Gastrocnemius medialis (tissue), 4 donors: ENCODE data around the gene PHF14. TPM values are rescaled to one million over a fixed set of nuclear protein-coding genes. Genes with fewer than 3 reads are reported as not detected.

Source experiments
- ATAC-seq, 2 donors: fragments of 150-250 bp; one replicate each; pipeline ENCODE4 v1.9.1; 2016
- DNase-seq, 2 donors: peaks; one replicate each; pipeline ENCODE4 v3.0.0-alpha.2; 2019
- H3K27ac ChIP-seq, 4 donors: fragments of 200-600 bp; sonication (generic); 1 replicate in 1 of 4; 2 replicates in 3 of 4; pipeline ENCODE4 v1.5.1; 2016 to 2018; ENCODE audit warnings: mild to moderate bottlenecking in 2 of 4, moderate library complexity in 1 of 4
- H3K27me3 ChIP-seq, 3 donors: fragments of 200-600 bp; sonication (generic) in 2 of 3; 1 replicate in 1 of 3; 2 replicates in 2 of 3; pipeline versions ENCODE4 v1.5.1 to v1.6.0; 2016 to 2019; ENCODE audit warnings: mild to moderate bottlenecking in 1 of 3, moderate library complexity in 1 of 3
- H3K36me3 ChIP-seq, 2 donors: fragments of 200-600 bp; sonication (generic) in 1 of 2; one replicate each; pipeline ENCODE4 v1.5.1; 2017 to 2018
- H3K4me1 ChIP-seq, 2 donors: fragments of 200-600 bp; sonication (generic) in 1 of 2; one replicate each; pipeline ENCODE4 v1.5.1; 2016 to 2017; ENCODE audit warnings: mild to moderate bottlenecking in 2 of 2
- H3K4me3 ChIP-seq, 4 donors: fragments of 200-600 bp; sonication (generic) in 3 of 4; 1 replicate in 1 of 4; 2 replicates in 3 of 4; pipeline ENCODE4 v1.5.1; 2016 to 2019; ENCODE audit warnings: mild to moderate bottlenecking in 2 of 4
- H3K9me3 ChIP-seq, 3 donors: fragments of 200-600 bp; sonication (generic) in 2 of 3; 1 replicate in 1 of 3; 2 replicates in 2 of 3; pipeline ENCODE4 v1.5.1; 2016 to 2019
- CTCF ChIP-seq, 5 experiments: fragments of 450-650 bp in 3 of 5; fragments of 200-600 bp in 2 of 5; sonication (generic) in 2 of 5; IDR thresholded peaks in 4 of 5; conservative IDR thresholded peaks in 1 of 5; 1 replicate in 4 of 5; 2 replicates in 1 of 5; pipeline ENCODE4 v1.5.1; 2016 to 2019; ENCODE audit warnings: antibody characterized with exemption in 5 of 5, mild to moderate bottlenecking in 3 of 5, moderate library complexity in 3 of 5
- POLR2A ChIP-seq, 2 donors: fragments of 450-650 bp; IDR thresholded peaks; one replicate each; pipeline ENCODE4 v1.6.1; 2017; ENCODE audit warnings: antibody characterized with exemption in 2 of 2, mild to moderate bottlenecking in 2 of 2, moderate library complexity in 2 of 2
- in situ Hi-C, 4 donors: fragments of 200-750 bp; cut with MboI; loops; one replicate each; pipeline versions ENCODE4 v1.15.0 to v1.8.0; 2017; ENCODE audit warnings: low sequenced_read_pairs in 4 of 4
- intact Hi-C: fragments of 100-400 bp; cut with DNase I; formaldehyde crosslinking; loops from one replicate; pipeline ENCODE4 v1.15.1; 2023; ENCODE audit warnings: low total_unique reads
- total RNA-seq, 4 donors: library from RNA; depleted of rRNA; stranded (reverse); fragments of >200 nt; gene quantifications; one replicate each; pipeline versions ENCODE4 v1.1.0 to v1.2.3, GENCODE V29; 2016

PHF14 gene
- total RNA-seq, 4 donors from 2014 or later: 8.9 to 24.7 (median 12.4) TPM

- DNase-seq: no peak
- no peaks in the 10 kb centered on the region for H3K27me3 ChIP-seq
- no peaks in the 10 kb centered on the region for H3K36me3 ChIP-seq
- ATAC-seq: no peak
- intact Hi-C loops (no loop called here), in situ Hi-C loops (no loop called here)
- peaks cover 5 to 6% of the 10 kb centered on the region in 2 donors for H3K4me1 ChIP-seq
- no peaks in the 10 kb centered on the region for H3K9me3 ChIP-seq
- no peak overlapping the region for H3K4me3 ChIP-seq
- H3K27ac ChIP-seq: no peak overlapping the region
- no peak for TF ChIP-seq CTCF (IDR thresholded peaks at IDR 0.05 in 4 of 5, conservative IDR thresholded peaks at IDR 0.05 in 1 of 5)
- TF ChIP-seq POLR2A (IDR thresholded peaks at IDR 0.05): no peak
These were observed 159.8 kb downstream of the PHF14 start for GRCh38 chr7:11133436-11133959.

GRCh38 chr7:11135573-11135972 is 161.9 kb downstream of the PHF14 start:
- H3K36me3 ChIP-seq: no peaks in the 10 kb centered on the region
- H3K27ac ChIP-seq: no peak overlapping the region
- in situ Hi-C loops (no loop called here), intact Hi-C loops (no loop called here)
- TF ChIP-seq POLR2A (IDR thresholded peaks at IDR 0.05): no peak
- H3K9me3 ChIP-seq: no peaks in the 10 kb centered on the region
- DNase-seq: no peak
- H3K27me3 ChIP-seq: no peaks in the 10 kb centered on the region
- no peak for ATAC-seq
- no peaks in the 10 kb centered on the region for H3K4me1 ChIP-seq
- H3K4me3 ChIP-seq: no peak overlapping the region

- DNase-seq (no peak), ATAC-seq (no peak)
- H3K4me1 ChIP-seq: no peaks in the 10 kb centered on the region
- in situ Hi-C loops (no loop called here), intact Hi-C loops (no loop called here)
- no peak overlapping the region for H3K4me3 ChIP-seq
- no peaks in the 10 kb centered on the region for H3K36me3 ChIP-seq
- no peaks in the 10 kb centered on the region for H3K9me3 ChIP-seq
- no peak for TF ChIP-seq CTCF (IDR thresholded peaks at IDR 0.05 in 4 of 5, conservative IDR thresholded peaks at IDR 0.05 in 1 of 5)
- no peak for TF ChIP-seq POLR2A (IDR thresholded peaks at IDR 0.05)
- no peaks in the 10 kb centered on the region for H3K27me3 ChIP-seq
- no peak overlapping the region for H3K27ac ChIP-seq
These were observed 167.9 kb downstream of the PHF14 start for GRCh38 chr7:11141541-11141940.

- no peaks in the 10 kb centered on the region for H3K9me3 ChIP-seq
- H3K27ac ChIP-seq: no peak overlapping the region
- intact Hi-C loops: no loop called here
- no peaks in the 10 kb centered on the region for H3K27me3 ChIP-seq
- TF ChIP-seq POLR2A (IDR thresholded peaks at IDR 0.05): no peak
- no peak for TF ChIP-seq CTCF (IDR thresholded peaks at IDR 0.05 in 4 of 5, conservative IDR thresholded peaks at IDR 0.05 in 1 of 5)
- ATAC-seq: no peak
- in situ Hi-C loops: no loop called here
- H3K36me3 ChIP-seq: no peaks in the 10 kb centered on the region
- no peaks in the 10 kb centered on the region for H3K4me1 ChIP-seq
- no peak for DNase-seq
- H3K4me3 ChIP-seq: no peak overlapping the region
These were observed 180.0 kb downstream of the PHF14 start for GRCh38 chr7:11153694-11154093.

GRCh38 chr7:11155883-11156282 is 182.2 kb downstream of the PHF14 start:
- intact Hi-C loops (no loop called here), in situ Hi-C loops (no loop called here)
- H3K4me1 ChIP-seq: no peaks in the 10 kb centered on the region
- DNase-seq (no peak), ATAC-seq (no peak)
- H3K9me3 ChIP-seq: no peaks in the 10 kb centered on the region
- H3K27ac ChIP-seq: no peak overlapping the region
- no peaks in the 10 kb centered on the region for H3K27me3 ChIP-seq
- TF ChIP-seq POLR2A (IDR thresholded peaks at IDR 0.05) (no peak), CTCF (IDR thresholded peaks at IDR 0.05 in 4 of 5, conservative IDR thresholded peaks at IDR 0.05 in 1 of 5) (no peak)
- no peaks in the 10 kb centered on the region for H3K36me3 ChIP-seq
- no peak overlapping the region for H3K4me3 ChIP-seq
